OCI-LY1 (cell line): Measurements from ENCODE around the gene LCORL.

ENCODE experiments used
- H2AFZ ChIP-seq: fragments of 200-600 bp; sonication (generic), shearing (Covaris generic); 2 replicates; pipeline ENCODE4 v1.6.0; 2014; ENCODE audit warnings: antibody characterized with exemption, mild to moderate bottlenecking, low read length
- H3F3A ChIP-seq: fragments of 200-600 bp; sonication (generic), shearing (Covaris generic); 2 replicates; pipeline ENCODE4 v1.6.0; 2014; ENCODE audit warnings: mild to moderate bottlenecking, antibody characterized with exemption, low read length, moderate library complexity; ENCODE audit not compliant: insufficient read depth
- H3K27ac ChIP-seq: fragments of 200-600 bp; sonication (generic); 2 replicates; pipeline ENCODE4 v1.5.1; 2014; ENCODE audit warnings: low read length, mixed run types, mild to moderate bottlenecking, low read depth; ENCODE audit not compliant: poor library complexity, severe bottlenecking
- H3K27me3 ChIP-seq: fragments of 200-600 bp; sonication (generic); 2 replicates; pipeline ENCODE4 v1.6.0; 2014; ENCODE audit warnings: antibody characterized with exemption, mild to moderate bottlenecking, low read length, moderate library complexity; ENCODE audit not compliant: insufficient read depth
- H3K36me3 ChIP-seq: fragments of 200-600 bp; sonication (generic); 2 replicates; pipeline ENCODE4 v1.6.1; 2014; ENCODE audit warnings: mild to moderate bottlenecking, antibody characterized with exemption, low read length, moderate library complexity, mixed read lengths; ENCODE audit not compliant: insufficient read depth
- H3K4me1 ChIP-seq: fragments of 200-600 bp; sonication (generic); 2 replicates; pipeline ENCODE4 v1.5.1; 2014; ENCODE audit warnings: mild to moderate bottlenecking, low read length, moderate library complexity; ENCODE audit not compliant: insufficient read depth, severe bottlenecking
- H3K4me2 ChIP-seq: fragments of 200-600 bp; sonication (generic), shearing (Covaris generic); 2 replicates; pipeline ENCODE4 v1.6.1; 2014; ENCODE audit warnings: low read length
- H3K4me3 ChIP-seq: fragments of 200-600 bp; sonication (generic); 2 replicates; pipeline ENCODE4 v1.5.1; 2014; ENCODE audit warnings: low read length, low read depth, mild to moderate bottlenecking, mixed read lengths; ENCODE audit not compliant: poor library complexity, severe bottlenecking
- H3K79me2 ChIP-seq: fragments of 200-600 bp; shearing (Covaris generic); 2 replicates; pipeline ENCODE4 v1.6.1; 2016; ENCODE audit warnings: mixed run types, low read length, mixed read lengths; ENCODE audit not compliant: insufficient read depth
- H3K9ac ChIP-seq: fragments of 200-600 bp; sonication (generic), shearing (Covaris generic); 2 replicates; pipeline ENCODE4 v1.6.1; 2014; ENCODE audit warnings: mild to moderate bottlenecking, low read length, mixed read lengths
- H3K9me2 ChIP-seq: fragments of 200-600 bp; sonication (generic), shearing (Covaris generic); 2 replicates; pipeline ENCODE4 v1.6.1; 2014; ENCODE audit warnings: low read depth, mild to moderate bottlenecking, low read length, mixed read lengths
- H3K9me3 ChIP-seq: fragments of 200-600 bp; shearing (Covaris generic); 2 replicates; pipeline ENCODE4 v1.6.1; 2014; ENCODE audit warnings: low read length, mixed read lengths
- H4K20me1 ChIP-seq: fragments of 200-600 bp; sonication (generic), shearing (Covaris generic); 2 replicates; pipeline ENCODE4 v1.6.0; 2016; ENCODE audit warnings: mild to moderate bottlenecking, low read length; ENCODE audit not compliant: insufficient read depth
- CTCF ChIP-seq: fragments of 200-600 bp; sonication (generic), shearing (Covaris generic); IDR thresholded peaks from 2 replicates; pipeline ENCODE4 v1.5.1; 2017; ENCODE audit warnings: mild to moderate bottlenecking, antibody characterized with exemption, low read length, moderate library complexity, mixed read lengths
- EZH2 ChIP-seq: fragments of 200-600 bp; sonication (generic), shearing (Covaris generic); IDR thresholded peaks from 2 replicates; pipeline ENCODE4 v1.8.0; 2017; ENCODE audit warnings: borderline replicate concordance, mixed run types, mild to moderate bottlenecking, antibody characterized with exemption, low read length, moderate library complexity, mixed read lengths

Gene LCORL

GRCh38 chr4:18033111-18034085 lies 11.8 kb upstream of the LCORL start:
- no peak overlapping the region for H2AFZ ChIP-seq

GRCh38 chr4:18025288-18025687 lies 3.7 kb upstream of the LCORL start:
- TF ChIP-seq EZH2: no peak
- H3K9me2 ChIP-seq: no peaks in the 10 kb centered on the region
- H3F3A ChIP-seq: no peaks in the 10 kb centered on the region
- no peak overlapping the region for H3K9ac ChIP-seq
- H3K27ac ChIP-seq: no peak overlapping the region
- peaks cover 2% of the 10 kb centered on the region; the same call in 1 of the 2 replicates for H3K79me2 ChIP-seq
- H2AFZ ChIP-seq: no peak overlapping the region
- no peak overlapping the region for H3K4me2 ChIP-seq
- H3K4me1 ChIP-seq: peaks cover 9% of the 10 kb centered on the region
- no peak overlapping the region for H3K4me3 ChIP-seq
- H3K27me3 ChIP-seq: no peaks in the 10 kb centered on the region
- H3K36me3 ChIP-seq: no peaks in the 10 kb centered on the region
- H4K20me1 ChIP-seq: no peaks in the 10 kb centered on the region
- H3K9me3 ChIP-seq: no peaks in the 10 kb centered on the region

More at GRCh38 chr4:18033111-18034085, 11.8 kb upstream of the LCORL start:
- no peaks in the 10 kb centered on the region for H3K9me2 ChIP-seq
- no peaks in the 10 kb centered on the region for H3K36me3 ChIP-seq
- no peaks in the 10 kb centered on the region for H3K9me3 ChIP-seq
- no peaks in the 10 kb centered on the region for H3K27me3 ChIP-seq
- no peak overlapping the region for H3K4me2 ChIP-seq
- H3K9ac ChIP-seq: no peak overlapping the region
- H4K20me1 ChIP-seq: no peaks in the 10 kb centered on the region
- H3K79me2 ChIP-seq: no peaks in the 10 kb centered on the region
- H3F3A ChIP-seq: no peaks in the 10 kb centered on the region
- no peaks in the 10 kb centered on the region for H3K4me1 ChIP-seq
- H3K27ac ChIP-seq: no peak overlapping the region
- H3K4me3 ChIP-seq: no peak overlapping the region
- TF ChIP-seq CTCF: no peak
- TF ChIP-seq EZH2: no peak

DNA sequence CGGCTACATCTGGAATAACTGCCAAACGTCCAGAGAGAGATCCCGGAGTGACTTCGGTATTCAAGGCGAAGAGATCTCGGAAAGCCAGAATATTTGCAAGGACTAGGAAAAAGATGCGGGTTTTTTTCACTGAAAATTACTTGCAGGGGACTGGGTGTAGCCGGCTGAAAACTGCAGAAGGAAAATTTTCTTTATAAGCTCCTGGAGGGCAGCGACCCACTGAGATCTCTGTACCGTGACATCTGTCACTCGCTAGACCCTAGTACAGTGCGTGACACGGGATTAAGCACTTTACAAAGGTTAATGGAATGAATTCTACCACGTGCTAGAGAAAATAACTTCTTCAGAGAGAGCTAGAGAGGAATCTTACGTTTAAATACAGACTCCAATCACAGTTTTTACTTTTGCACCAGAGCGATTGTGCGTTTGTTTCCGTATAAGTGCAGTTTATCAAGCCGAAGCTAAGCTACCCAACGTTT lies 1.1 kb upstream of the LCORL start:
- H3K9ac ChIP-seq: peak overlapping the region; percentile 87
- H2AFZ ChIP-seq: peak overlapping the region; percentile 23; the same call in 1 of the 2 replicates
- peak overlapping the region; percentile 90 for H3K4me2 ChIP-seq
- H3K4me1 ChIP-seq: peaks cover 18% of the 10 kb centered on the region
- no peaks in the 10 kb centered on the region for H3K9me2 ChIP-seq
- H3K9me3 ChIP-seq: no peaks in the 10 kb centered on the region
- no peak overlapping the region for H3K27ac ChIP-seq
- no peaks in the 10 kb centered on the region for H3K27me3 ChIP-seq
- TF ChIP-seq CTCF (no peak), EZH2 (no peak)
- H3K79me2 ChIP-seq: peaks cover 29% of the 10 kb centered on the region
- no peaks in the 10 kb centered on the region for H4K20me1 ChIP-seq
- peak overlapping the region; percentile 91 for H3K4me3 ChIP-seq
- no peaks in the 10 kb centered on the region for H3F3A ChIP-seq
- no peaks in the 10 kb centered on the region for H3K36me3 ChIP-seq
